Stimulated activated CD8-positive, alpha-beta memory T cell treated with anti-CD3 and anti-CD28 coated beads, Interleukin-7, amount 100 ng/mL, for 4 hours (primary cell): ENCODE data around the gene TNS1.

ENCODE experiments used
- DNase-seq, 2 donors: peaks; one replicate each; pipeline ENCODE4 v3.0.0-alpha.2; 2020; ENCODE audit warnings: low read depth in 2 of 2

TNS1 gene

DNA sequence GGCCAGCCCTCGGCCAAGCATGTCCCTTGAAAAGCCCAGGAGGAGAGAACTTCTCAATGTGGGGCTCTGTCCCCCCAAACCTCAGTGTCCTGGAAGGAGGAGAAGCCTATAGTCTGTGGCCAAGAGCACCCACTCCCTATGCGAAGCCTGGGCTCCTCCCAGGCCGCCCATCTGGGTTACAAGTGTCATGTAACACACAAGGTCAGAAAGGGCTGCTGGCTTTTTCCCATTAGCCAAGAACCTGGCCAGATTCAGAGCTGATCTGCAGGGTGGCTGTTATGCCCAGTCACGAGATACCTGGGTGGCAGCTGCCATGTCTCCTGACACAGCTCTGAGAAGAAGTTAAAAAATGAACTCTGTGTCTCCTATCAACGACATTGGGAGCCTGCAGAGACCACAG lies 170.7 kb downstream of the TNS1 start:
- DNase-seq, result no peak

DNA sequence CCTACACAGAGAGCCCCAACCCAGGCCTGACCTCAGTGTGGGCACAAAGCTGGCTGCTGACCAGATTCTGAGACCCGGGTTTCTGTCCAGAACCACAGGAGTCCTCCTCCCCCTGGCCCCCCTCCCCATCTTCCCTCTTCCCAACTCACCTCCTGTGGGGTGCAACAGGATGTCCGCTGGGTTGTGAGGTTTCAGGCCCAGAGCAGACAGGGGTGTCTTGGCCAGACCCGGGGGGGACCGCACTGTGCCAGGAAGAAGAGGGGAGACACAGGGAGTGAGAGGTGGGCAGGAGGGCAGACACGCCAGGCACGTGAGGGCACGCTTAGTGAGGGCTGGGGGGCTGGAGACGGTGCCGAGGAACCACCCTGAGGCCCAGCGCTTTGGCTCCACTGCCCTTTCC lies 171.5 kb downstream of the TNS1 start:
- DNase-seq, result no peak

DNA sequence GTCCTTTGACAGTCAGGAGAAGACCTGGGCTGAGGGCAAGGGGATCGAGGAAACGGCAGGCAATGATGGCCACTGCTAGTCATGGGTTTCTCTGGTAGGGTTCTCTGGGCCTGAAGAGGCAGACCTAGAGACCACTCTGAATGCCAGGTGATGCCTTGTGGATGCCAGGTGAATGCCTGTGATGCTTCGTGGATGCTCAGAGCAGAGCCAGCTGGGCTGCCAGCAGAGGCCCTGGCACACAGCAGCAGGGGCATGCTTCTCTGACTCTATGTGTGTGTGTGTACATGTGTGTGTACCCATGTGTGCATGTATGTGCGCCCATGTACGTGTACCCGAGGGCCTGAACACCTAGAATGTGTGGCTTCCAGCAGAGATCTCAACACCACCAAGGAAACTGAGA lies 172.0 kb downstream of the TNS1 start:
- DNase-seq, result no peak

DNA sequence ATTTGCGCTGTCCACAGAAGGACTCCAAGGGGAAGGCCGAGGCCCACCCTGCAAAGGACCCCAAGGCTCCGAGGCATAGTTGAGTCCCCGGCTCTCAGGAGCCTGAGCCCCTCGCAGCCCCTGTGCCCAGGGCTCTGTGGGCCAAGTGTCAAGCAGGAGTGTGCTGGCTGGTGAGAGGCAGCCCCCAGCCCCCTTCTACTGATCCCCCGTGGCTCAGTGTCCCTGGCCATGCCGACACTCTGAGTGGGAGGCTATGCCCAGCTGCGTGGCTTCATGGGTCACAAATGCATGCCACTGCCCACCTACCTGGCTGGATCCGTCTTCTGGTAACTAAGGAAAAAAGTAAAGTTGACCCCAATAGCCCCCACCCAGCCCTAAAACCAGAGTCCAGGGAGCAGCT lies 172.7 kb downstream of the TNS1 start:
- no peak for DNase-seq

DNA sequence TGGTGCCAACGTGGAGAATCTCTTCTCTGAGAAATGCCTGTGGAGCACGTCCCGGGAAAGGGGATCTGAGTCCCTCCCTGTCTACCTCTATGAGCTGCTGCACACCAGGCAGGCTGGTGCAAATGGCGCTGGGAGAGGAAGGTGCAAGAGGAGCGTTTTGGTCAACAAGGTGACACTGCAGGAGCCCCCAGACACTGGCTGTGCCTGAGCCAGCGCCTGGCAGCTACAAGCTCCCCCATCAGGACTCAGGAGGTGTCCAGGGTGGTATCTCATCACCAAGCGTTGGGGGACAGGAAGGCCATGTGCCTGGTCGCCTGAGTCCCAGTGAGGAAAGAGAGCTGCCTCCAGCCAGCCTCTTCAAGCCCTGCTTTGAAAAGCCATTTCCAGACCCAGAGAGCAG lies 173.4 kb downstream of the TNS1 start:
- DNase-seq, result no peak

DNA sequence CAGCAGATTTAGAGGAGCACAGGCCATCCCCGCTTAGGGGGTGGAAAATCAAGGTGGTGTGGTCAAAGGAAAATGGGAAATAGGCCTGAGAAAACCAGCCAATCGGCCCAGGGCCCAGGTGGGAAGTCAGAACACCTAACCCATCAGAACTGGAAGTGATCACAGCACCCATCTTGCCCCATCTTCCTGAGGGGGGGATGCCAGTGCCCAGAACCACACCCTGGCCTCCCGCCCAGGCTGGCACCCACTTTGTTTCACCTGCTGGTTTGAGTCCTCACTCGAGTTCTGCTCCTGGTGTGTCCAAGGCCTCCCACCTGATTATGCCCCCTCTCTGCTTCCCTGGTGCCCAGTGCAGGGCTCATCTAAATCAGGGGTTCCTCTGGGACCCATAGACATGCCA lies 174.5 kb downstream of the TNS1 start:
- DNase-seq, result no peak

DNA sequence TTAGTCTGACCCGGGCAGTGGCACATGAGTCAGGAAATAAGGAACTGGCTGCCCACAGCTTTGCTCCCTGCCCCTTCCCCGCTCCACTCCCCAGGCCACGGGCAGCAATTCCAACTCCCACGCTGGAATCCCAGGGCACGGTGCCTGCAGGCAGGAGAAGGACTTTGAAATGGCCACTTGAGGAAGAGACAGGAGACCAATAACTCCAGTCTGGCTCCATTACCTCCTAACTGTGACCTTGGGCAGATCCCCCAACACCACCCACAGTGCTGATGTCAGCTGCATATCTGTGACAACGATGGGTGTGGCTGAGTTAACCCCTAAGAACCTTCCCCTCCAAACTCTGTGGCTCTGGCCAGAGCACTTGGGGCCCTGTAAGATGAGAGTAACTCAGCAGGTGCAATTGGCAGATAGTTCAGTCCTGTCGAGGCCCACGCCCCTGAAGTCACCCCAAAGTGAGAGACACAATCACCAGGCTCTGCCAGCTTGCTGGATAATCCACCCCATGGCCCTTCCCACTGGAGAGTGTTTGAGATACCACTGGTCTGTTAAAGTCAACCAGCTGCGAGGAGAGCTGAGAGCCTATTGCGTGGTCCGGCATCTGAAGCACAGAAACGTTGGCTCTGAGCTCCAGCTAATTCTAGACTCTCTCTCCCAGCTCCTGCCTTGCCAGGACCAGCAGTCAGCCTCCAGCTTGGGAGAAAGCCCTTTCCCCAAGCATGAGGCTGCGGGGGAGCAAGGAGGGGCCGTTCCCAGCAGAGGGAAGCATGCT lies 175.2 kb downstream of the TNS1 start:
- no peak for DNase-seq

DNA sequence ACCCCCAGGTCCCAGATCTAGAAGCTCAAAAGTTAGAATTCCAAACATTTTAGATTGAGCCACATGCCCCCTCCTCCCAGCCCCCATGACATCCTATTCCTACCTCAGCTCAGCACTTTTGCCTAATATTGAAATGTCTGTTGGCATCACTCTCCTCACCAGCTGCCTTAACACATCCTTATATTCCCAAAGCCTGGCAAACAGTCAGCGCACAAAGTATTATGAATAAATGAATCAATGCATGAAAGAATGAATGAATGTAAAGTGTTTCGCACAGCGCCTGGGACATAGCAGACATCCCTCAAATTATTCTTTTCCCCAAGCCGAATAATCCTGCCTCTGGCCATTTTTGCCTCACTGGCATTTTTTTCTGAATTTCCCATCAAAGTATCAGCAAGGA lies 175.8 kb downstream of the TNS1 start:
- no peak for DNase-seq

GRCh38 chr2:217826520-217826919 lies 176.3 kb downstream of the TNS1 start:
- DNase-seq, result no peak

DNA sequence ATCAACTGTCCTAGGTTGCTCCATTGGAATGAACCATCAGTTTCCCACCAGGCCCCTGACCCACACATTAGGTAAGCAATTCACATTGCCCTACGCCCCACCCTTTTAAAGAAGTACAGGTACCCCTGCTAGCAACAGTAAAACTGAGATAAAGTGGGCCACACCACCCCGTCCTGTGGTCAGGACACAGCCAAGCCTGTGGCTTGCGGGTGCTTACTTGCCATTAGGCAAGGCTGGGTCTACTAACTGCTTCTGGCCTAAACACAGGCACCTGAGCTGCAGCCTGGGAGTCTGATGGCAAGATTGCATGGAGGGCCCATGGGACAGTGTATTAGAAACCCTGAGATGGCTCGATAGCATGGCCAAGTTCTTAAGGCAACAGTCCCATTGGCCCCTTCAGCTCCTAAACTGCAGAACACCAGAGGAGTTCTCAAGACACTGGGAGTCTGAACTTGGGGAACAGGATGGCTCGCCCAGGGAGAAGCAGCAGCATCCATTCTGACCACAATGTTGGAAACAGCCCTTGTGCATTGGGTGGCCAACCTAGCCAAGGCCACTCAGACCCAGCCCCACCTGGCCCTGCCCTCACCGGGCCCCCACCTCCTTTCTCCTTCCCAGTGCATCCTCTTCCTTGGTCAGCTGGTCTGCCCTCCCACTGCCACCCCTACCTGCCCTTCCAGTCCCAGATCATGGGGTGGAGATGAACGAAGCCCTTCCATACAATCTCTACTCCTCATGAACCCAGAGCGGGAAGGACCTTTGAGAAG lies 177.1 kb downstream of the TNS1 start:
- no peak for DNase-seq

GRCh38 chr2:217824223-217824622 lies 178.6 kb downstream of the TNS1 start:
- DNase-seq, result no peak

GRCh38 chr2:217823626-217824025 lies 179.2 kb downstream of the TNS1 start:
- no peak for DNase-seq

- DNase-seq, result no peak
Observed at GRCh38 chr2:217822296-217823252, 180.2 kb downstream of the TNS1 start.

DNA sequence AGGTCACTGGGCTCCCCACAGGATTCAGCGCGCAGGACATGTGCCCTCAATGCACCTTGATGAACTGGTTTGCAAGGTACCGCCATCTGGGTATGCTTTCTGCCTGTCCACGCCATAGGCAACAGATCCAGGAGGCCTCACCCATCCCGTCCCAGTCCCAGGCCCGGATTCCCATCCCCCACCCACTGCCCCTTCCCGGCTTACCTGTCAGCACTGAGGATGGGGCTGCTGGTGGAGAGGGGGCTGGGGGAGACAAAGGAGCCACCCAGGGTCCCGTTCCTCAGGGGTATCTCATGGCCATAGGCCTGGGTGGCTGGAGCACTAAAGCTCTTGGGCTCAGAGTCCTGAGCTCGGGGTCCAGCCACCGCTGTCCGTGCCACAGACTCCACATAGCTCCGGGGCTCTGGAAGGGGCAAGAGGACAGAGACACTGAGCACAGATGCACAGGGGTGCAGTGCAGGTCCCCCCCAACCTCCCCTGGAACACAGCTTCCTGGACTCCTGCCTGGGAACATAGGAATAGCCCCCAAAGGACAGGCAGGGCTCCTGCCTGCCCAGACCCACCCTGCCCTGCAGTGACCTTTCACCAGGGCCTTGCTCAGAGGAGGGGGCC lies 181.2 kb downstream of the TNS1 start:
- no peak for DNase-seq

DNA sequence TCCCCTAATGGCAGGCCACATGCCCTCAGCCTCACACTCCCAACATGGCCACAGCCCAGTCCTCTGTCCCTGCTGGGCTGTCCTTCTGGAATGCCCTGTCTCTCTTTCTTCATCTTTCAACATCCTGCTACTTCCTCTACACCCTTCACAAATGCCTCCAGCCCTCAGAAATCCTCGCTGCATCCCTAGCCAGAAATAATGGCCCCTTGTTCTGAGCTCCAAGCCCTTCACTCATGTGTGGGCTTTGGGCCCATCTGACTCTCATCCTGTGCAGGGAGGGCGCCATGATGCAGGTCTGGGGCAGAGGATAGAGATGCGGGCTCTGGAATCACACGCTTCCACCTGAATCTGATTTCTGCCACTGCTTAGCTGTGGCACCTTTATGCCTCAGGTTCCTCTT lies 181.9 kb downstream of the TNS1 start:
- no peak for DNase-seq

DNA sequence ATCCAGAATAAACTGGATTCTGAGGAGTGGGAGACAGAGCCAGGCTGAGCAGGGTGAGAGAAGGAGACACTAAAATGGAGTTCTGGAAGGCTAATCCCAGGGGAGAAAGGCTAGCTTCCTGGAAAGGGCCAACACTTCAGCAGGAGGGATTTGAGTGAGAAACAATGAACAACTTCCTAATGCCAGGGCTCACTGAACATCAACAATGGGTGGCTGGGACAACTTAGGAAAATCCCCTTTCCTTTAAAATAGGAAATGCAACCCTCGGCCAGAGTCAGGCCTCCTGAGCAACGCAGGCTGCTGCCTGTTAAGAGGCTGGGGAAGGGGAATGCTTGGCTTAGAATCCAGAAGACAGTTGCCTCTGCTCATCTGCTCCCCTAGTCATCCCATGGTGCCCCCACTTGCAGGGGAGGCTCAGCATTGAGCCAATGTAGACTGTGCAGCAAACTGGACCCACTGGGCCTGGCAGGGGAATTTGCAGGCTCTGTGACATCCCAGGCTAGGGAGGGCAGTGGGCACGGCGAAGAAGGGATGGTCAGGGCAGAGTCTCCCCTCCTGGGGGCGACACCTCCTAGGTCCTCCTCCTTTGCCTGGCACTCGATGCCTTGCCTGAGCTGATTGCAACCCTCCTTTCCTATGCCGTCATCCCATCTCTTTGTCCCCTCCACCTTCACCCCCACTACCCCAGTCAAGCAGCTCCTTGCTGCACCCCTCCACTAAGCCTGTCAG lies 182.5 kb downstream of the TNS1 start:
- DNase-seq, result no peak

DNA sequence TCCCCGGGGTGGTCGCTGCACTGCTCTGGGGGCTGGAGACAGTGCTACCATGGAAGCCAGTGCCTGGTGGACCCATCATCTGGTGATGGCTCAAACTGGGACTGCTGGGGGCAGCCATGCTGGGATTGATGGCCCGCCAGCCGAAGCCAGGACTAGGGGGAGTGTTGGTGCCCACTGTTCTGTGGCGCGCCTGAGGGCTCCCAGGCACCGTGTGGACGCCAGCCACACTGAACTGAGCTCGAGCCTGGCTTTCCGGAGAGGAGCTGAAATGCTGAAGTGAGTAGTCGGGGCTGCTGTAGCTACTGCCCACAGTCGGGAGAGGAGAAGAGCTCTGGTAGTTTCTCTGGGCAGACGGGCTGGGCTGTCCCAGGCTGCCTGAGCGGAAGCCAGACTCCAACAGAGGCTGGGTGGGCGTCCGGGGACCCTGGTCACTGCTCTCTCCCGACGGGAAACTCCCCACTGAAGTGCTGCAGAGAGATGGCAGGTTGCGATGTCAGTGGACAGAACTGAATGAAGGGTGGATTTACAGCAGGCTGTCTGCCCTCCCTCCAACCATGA lies 184.4 kb downstream of the TNS1 start:
- no peak for DNase-seq

GRCh38 chr2:217817466-217818292 lies 185.1 kb downstream of the TNS1 start:
- no peak for DNase-seq

GRCh38 chr2:217816396-217816869 lies 186.4 kb downstream of the TNS1 start:
- DNase-seq, result no peak

DNA sequence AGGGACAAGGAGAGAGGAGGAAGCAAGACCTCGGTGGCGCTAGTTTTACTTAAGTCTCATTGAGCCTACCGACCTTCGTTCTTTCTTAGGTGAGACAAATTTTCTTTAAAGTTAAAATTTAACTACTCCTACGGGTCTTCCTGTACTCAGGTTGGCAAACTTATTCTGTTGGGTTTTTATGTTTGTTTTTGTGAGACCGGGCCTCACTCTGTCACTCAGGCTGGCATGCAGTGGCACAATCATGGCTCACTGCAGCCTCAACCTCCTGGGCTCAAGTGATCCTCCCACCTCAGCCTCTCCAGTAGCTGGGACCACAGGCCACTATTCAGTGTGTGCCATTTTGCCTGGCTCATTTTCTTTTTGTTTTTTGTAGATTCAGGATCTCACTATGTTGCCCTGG lies 189.0 kb downstream of the TNS1 start:
- DNase-seq, result no peak
